ENCODE data around the gene FCN1.

The FCN1 gene

GRCh38 chr9:134936346-134937163 is 18.8 kb upstream of the FCN1 start:
- no peak for FAIRE-seq

DNA sequence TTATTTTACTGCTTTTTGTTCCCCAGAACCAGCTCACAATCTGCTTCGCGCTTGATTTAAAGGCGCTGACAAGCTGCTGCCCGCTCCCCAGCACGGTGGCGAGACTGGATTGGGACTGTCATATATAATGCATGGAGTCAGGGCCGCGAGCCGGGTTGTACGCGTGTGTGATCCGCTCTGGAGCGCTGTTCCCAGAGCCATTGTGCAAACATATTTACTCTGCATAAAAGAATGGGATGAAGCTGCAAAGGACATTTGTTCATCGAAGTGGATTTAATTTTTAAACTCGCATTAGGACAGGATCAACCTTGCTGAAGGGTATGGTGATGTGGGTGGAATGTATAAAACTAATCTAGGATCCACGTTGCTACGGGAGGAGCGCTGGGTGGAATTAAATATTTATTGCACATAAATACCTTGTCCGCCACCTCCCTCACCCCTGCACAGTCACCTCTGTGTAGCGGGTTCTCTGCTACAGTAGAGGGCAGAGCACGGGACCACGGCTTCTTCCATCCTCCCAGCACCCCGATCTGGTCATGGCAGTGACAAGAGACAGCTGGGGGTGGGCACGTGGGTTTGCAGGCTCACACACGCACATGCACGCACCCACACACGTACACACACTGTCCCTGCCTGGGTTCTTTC is 18.1 kb upstream of the FCN1 start:
- FAIRE-seq, result no peak

- no peak for FAIRE-seq
These were observed 17.4 kb upstream of the FCN1 start for GRCh38 chr9:134935056-134935640.

GRCh38 chr9:134933076-134933659 is 15.5 kb upstream of the FCN1 start:
- FAIRE-seq, result no peak

DNA sequence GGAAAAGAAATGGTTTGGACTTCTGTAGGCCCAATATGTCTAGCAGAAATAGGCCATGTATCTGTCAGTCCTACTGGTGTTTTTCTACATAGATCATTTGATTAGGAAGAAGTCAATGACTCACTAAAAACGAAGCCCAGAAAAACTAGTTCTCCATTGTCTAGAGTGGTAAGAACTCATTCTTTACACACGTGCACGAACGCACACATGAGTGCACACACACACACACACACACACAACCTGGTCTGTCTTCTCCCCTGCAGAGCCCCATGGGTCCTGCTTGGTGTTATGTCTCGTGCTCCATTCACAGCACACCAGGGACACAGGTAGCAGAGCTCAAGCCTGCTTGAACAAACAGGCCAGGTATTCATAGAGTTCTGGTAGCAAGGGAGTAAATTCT is 14.9 kb upstream of the FCN1 start:
- FAIRE-seq, result no peak

DNA sequence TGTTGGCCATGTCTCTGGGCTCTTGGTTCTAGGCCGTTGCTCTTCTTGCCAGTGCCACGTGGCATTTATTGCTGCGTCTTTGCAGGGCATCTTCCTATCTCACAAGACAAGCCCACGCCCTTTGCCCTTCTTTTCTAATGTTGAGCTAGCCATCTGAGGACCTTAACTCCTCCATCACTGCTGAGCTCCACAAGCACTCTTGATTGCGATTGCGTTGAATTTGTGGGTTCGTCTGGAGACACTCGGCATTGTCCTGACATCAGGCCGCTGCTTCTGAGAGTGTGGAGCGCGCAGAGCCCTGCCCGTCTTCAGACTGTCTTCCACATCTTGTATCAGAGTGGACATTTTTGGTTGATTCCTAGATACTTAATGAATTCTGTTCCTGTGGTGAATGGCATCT is 14.5 kb upstream of the FCN1 start:
- FAIRE-seq, result no peak

DNA sequence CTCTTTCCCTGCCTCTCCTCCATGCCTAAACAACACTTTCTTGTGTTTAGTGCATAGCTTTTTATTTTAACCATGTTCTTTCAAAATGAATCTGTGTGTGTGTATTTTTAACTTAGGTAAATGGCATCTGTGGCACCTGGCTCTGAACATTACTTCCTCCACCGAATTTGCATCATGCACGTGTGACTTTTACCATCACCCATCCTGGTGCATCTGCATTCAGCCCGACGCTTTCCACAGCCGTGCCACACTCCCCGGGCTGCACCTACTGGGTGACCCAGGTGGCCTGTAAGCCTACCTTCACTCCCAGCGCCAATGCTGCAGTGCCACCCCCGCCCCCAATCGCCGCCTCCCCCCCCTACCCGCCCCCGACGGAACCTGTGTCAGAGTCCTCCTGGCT is 12.7 kb upstream of the FCN1 start:
- FAIRE-seq, result no peak

DNA sequence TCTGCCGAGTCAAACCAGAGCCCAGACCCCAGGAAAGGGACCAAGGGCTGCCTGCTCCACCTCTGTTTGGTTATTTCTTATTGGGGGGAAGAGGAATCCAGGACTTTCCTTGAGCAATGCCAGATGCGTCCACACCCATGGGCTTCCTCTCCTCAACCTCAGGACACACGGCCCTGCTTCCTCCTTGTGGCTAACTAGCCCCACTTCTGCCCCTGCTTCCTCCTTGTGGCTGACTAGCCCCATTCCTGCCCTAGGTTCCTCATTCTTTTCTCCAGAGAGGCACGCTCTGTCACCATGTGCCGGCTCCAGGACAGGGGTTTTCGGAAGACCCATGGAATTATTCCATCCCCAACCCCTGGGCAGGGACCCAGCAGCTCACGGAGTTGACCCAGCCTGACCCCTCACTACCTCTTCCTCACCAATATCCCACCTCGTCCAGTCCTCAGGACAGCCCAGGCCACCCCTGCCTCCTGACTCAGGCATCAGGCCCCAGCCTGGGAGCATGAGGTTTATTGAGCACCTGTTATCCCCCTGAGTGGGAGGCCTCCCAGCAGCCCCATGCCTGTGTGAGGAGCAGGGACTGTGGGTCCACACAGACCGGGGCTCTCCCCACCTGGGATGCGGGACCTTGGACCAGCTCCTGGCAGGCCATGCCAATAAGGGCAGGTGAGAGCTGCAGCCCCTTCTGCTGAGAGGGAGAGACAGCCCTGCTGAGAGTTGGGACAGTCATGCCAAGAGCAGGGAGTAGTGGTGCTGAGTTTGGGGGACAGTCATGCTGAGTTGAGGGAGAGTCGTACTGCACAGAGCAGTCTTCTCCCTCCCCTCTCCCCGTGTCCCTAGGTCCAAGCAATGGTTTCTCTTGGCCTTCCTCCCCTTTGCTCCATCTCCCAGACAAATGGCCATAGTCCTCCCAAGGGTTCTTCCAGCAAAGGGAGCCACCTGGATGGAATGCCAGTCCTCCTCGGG is 11.8 kb upstream of the FCN1 start:
- FAIRE-seq, result no peak

- FAIRE-seq, result no peak
These were observed 10.9 kb upstream of the FCN1 start for GRCh38 chr9:134928436-134929192.

DNA sequence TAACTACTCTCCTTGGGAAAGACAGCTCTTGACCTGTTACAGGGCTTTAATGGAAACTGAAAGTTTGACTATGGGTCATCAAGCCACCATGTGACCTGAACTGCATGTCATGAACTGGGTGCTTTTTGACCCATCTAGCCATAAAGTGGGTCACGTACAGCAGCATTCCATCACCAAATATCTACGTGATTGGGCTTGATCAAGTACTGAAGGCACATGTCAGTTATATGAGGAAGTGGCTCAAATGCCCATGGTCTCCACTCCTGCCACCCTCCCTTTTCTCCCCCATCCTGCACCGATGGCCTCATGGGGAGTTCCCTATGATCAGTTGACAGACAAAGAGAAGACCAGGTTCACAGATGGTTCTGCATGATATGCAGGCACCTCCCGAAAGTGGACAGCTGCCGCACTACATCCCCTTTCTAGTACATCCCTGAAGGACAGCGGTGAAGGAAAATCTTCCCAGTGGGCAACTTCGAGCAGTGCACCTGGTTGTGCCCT is 7.3 kb upstream of the FCN1 start:
- FAIRE-seq, result no peak

- no peak for FAIRE-seq
These were observed 5.8 kb upstream of the FCN1 start for GRCh38 chr9:134923466-134923865.

DNA sequence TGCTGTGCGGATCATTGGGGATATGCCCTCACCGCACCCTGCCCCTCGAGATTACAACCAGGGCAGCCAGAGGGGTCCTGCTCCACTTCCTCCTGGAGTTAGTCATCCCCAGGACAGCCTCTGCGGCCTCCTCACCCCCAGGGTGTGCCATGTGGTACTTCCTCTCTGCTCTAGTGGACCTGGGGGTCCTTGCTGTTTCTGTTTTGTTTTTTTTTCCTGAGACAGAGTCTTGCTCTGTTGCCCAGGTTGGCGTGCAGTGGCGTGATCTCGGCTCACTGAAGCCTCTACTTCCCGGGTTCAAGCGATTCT is 5.2 kb upstream of the FCN1 start:
- FAIRE-seq, result no peak

- FAIRE-seq, result no peak
These were observed 4.6 kb upstream of the FCN1 start for GRCh38 chr9:134922066-134922931.

DNA sequence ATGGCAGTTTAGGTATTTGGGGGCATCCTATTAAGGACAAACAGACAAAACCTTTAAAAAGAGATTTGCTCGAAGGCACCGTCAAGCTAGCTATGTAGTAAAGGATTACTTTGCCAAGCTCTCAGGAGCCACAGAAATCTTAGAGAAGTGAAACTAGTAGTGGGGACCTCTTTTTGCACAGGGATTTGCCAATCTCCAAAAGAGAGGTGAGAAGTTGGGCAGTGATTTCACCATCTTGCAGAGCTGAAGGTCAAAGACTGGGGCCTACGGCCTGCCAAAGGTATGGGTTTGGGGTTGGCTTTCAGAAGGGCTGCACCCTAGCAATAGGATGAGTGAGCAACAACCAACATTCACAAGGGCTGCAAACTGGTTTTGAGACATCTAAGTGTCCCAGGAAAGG is 1.6 kb upstream of the FCN1 start:
- no peak for FAIRE-seq

- no peak for FAIRE-seq
These were observed 934 bp upstream of the FCN1 start for GRCh38 chr9:134918646-134919045.

DNA sequence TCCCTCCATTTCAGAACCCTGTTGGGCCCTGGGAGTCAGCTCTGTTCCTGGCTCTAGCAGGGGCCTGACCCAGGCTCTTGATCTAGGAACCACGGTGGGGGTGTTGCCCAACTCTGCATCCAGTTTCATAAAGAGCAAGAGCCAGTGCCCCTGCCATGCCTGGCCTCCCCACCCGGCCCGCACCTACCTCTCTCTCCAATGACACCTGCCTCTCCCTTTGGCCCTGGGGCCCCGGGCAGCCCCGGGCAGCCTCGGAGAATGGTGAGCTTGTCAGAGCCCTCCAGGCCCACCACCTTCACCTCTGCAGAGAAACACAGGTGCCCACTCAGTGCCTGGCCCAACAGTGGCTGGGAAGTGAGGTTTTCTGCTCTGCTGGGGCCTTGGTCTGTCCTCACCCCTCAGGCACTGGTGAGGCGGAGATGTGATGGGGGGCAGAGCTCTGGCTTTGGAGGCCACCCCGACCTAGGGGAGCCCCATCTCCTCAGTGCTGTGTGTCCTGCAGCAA is 1.5 kb downstream of the FCN1 start:
- no peak for FAIRE-seq

DNA sequence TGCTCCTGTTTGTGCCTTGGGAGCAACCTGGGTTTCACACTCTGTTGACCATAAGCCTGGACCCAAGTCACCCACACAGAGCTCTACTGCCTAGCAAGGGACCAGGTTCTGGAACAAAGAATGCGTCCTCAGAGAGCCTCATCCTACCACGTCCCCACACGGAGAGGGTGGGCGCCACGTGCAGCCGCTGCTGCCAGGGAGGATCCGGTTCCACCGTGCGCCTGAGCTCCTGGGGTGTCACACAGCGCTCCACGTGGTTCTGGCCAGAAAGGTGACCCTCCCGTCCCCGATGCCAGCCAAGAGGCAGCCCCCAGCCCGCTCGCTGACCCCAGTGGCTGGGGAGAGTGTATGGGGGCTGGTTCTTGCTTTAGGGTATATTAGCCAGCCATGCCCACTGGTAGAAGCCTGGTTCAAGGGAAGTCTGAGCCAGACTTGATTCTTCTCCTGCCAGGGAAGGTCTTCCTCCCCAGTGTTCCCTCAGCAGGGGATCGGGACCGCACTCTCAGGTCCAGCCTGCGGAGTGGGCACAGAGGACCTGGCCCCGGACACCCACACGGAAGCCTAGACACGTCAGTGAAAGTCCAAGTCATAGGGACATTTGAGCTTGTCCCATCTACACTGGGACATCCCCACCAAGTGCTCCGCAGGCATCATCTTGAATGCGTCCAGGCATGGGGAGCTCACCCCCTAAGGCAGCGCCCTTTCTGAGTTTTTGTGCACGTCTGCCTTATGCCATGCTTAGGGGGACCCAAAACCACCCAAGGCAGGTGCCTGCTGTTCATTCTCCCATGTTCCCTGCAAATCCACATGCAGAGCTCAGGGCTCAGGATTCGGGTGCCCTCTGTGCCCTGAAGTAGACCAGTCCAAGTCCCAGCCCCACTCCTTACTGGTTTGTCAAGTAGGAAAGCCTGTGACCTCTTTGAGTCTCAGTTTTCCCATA is 2.4 kb downstream of the FCN1 start:
- FAIRE-seq, result no peak

DNA sequence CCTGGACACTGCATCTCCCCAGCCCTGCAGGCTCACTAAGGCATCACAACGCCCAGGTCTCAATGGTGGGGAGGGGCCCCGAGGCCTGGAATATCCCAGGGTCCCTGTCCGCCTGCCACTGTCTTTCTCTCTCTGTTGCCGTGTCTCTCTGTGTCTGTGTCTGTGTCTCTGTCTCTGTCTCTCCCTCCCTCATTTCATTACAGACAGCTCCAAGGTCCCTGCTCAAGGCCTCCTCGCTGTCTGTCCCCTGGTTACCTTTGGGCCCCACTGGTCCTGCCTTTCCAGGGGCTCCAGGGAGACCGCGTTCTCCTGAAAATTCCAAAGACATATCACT is 3.2 kb downstream of the FCN1 start:
- no peak for FAIRE-seq

DNA sequence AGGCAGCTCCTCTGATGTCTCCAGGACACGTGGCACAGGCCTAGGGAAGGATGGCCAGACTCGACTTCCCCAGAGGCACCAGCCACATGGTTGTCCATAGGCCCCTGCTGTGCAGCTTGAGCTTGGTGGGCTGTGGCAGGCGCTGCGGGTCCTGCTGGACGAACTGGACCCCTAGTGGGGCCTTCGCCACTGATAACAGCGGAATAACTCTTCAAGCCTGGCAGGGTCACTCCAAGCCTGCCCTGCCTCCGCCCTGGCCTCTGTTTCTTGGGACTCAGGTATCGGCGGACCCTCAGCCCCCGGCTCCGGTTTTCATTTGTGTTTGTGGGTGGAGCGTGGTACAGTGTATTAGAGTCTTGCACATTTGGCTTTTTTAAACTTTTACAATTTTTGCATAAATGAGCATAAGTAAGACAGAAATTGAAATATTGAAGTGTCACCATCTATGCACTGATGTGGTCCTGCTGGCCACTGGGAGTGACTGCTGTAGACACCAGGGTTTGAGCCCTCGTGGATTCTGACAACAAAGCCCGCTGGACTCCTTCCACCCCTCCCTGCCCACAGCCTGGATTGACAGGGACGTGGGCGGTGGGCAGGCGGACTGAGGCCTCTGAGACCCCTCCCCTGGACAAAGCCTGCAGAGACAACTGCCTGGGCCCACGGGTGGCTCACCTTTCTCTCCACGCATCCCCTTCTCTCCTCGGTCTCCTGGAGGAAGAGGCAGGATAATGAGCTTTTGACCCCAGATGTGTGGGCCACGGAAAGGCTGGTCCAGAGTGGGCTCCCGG is 3.8 kb downstream of the FCN1 start:
- no peak for FAIRE-seq
